CD8-positive, alpha-beta memory T cell (primary cell): ENCODE measurements around the gene ZNF24. TPM values are rescaled to one million over a fixed set of nuclear protein-coding genes. Genes with fewer than 3 reads are reported as not detected.
A peak's percentile ranks its signal among the peaks of the same experiment; 100 is the strongest.

Experiments used
- CTCF ChIA-PET: fragments of 350-600 bp; sonication (Branson Sonifier 250); formaldehyde crosslinking; loops from one replicate; lab custom pipeline; 2021; ENCODE audit warnings: antibody characterized with exemption; lab: Charles Lee
- POLR2A ChIA-PET: fragments of 350-600 bp; sonication (Branson Sonifier 250); formaldehyde crosslinking; loops from one replicate; lab custom pipeline; 2021; ENCODE audit warnings: antibody characterized with exemption; lab: Charles Lee
- DNase-seq, 5 donors: peaks; one replicate each; pipeline versions ENCODE4 v3.0.0 to v3.0.0-alpha.2; 2020 to 2022; ENCODE audit warnings: mixed read lengths in 1 of 5
- H3K27ac ChIP-seq: one replicate; pipeline ENCODE4 v1.7.0; 2013; ENCODE audit warnings: low read depth, mild to moderate bottlenecking, low read length, moderate library complexity
- H3K27me3 ChIP-seq: 2 replicates; pipeline ENCODE4 v1.7.0; 2013; ENCODE audit warnings: low read length, mild to moderate bottlenecking; ENCODE audit not compliant: insufficient read depth, poor library complexity, severe bottlenecking
- H3K36me3 ChIP-seq: 2 replicates; pipeline ENCODE4 v1.7.0; 2013; ENCODE audit warnings: mild to moderate bottlenecking, low read length, moderate library complexity; ENCODE audit not compliant: insufficient read depth
- H3K4me1 ChIP-seq: 2 replicates; pipeline ENCODE4 v1.7.0; 2013; ENCODE audit warnings: mild to moderate bottlenecking, low read length, moderate library complexity; ENCODE audit not compliant: insufficient read depth
- H3K4me3 ChIP-seq: 2 replicates; pipeline ENCODE4 v1.7.0; 2013; ENCODE audit warnings: mild to moderate bottlenecking, low read length
- H3K9me3 ChIP-seq: 2 replicates; pipeline ENCODE4 v1.7.0; 2013; ENCODE audit warnings: mild to moderate bottlenecking, low read length
- H3K27ac Mint-ChIP-seq, 8 donors: one replicate each; pipeline ENCODE4 v1.8.0; 2020 to 2021; ENCODE audit warnings: mixed read lengths in 8 of 8, mild to moderate bottlenecking in 6 of 8, inconsistent platforms in 3 of 8, moderate library complexity in 3 of 8
- H3K27me3 Mint-ChIP-seq, 2 donors: one replicate each; pipeline ENCODE4 v1.8.0; 2020 to 2021; ENCODE audit warnings: mixed read lengths in 2 of 2, mild to moderate bottlenecking in 1 of 2, moderate library complexity in 1 of 2
- H3K36me3 Mint-ChIP-seq, 3 donors: one replicate each; pipeline ENCODE4 v1.8.0; 2020 to 2021; ENCODE audit warnings: mixed read lengths in 3 of 3, inconsistent platforms in 1 of 3, mild to moderate bottlenecking in 1 of 3
- H3K4me1 Mint-ChIP-seq, 3 donors: one replicate each; pipeline ENCODE4 v1.8.0; 2020 to 2021; ENCODE audit warnings: mixed read lengths in 3 of 3, inconsistent platforms in 1 of 3, mild to moderate bottlenecking in 1 of 3
- H3K4me3 Mint-ChIP-seq, 7 donors: one replicate each; pipeline ENCODE4 v1.8.0; 2020 to 2021; ENCODE audit warnings: mixed read lengths in 7 of 7, mild to moderate bottlenecking in 6 of 7, moderate library complexity in 4 of 7, inconsistent platforms in 2 of 7
- H3K9me3 Mint-ChIP-seq, 5 donors: one replicate each; pipeline ENCODE4 v1.8.0; 2020 to 2022; ENCODE audit warnings: mixed read lengths in 5 of 5, mild to moderate bottlenecking in 3 of 5, moderate library complexity in 2 of 5, inconsistent platforms in 1 of 5
- polyA plus RNA-seq: library from polyadenylated mRNA; unstranded; fragments of 300-500 nt; fragmentation: Illumina TruSeq; gene quantifications from one replicate; pipeline ENCODE4 v1.2.3, GENCODE V29; 2021
- total RNA-seq, 2 experiments: library from RNA; stranded (reverse); gene quantifications; one replicate each; pipeline ENCODE4 v1.2.3, GENCODE V29; 2021

Gene ZNF24
- total and polyA plus RNA-seq, 3 experiments from 2014 or later = 52.1 to 100 (median 52.6) TPM

GRCh38 chr18:35352283-35352682 lies 8.1 kb upstream of the ZNF24 start:
- Mint-ChIP-seq H3K27me3 (peaks cover 0 to 4% of the 10 kb centered on the region in 2 donors), H3K4me3 (no peak overlapping the region), H3K36me3 (peaks cover 0 to 11% (median 0%) of the 10 kb centered on the region in 3 donors), H3K9me3 (peaks cover 4 to 11% (median 6%) of the 10 kb centered on the region in 5 donors), H3K27ac (no peak overlapping the region), H3K4me1 (peaks cover 0 to 5% (median 0%) of the 10 kb centered on the region in 3 donors)
- Histone ChIP-seq H3K4me3 (no peak overlapping the region), H3K4me1 (no peaks in the 10 kb centered on the region), H3K36me3 (no peaks in the 10 kb centered on the region), H3K27ac (no peak overlapping the region), H3K9me3 (peaks cover 5% of the 10 kb centered on the region), H3K27me3 (no peaks in the 10 kb centered on the region)
- no peak for DNase-seq
- ChIA-PET POLR2A (no interaction called here), CTCF (no interaction called here)

DNA sequence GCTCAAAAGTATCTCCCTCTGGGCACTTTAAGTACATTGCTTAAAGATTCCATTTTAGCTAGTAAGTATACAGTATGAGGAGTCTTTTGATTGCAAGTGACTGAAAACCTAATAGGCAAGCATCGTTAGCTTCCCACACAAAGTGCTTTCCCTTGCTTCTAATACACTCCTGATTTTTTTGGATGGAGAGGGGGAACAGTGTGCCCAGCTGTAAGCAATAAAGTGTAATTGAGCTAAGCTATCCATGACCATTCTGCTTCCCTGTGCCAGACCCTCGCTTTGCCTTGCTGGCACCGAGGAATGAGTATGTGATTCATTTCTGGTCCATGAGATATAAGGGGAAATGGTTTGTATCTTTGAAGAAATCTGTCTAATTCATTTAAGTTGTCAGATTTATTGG lies 3.8 kb upstream of the ZNF24 start:
- no peak overlapping the region for H3K4me3 ChIP-seq
- no peak overlapping the region for H3K27ac ChIP-seq
- no peak overlapping the region for H3K4me3 Mint-ChIP-seq
- peaks cover 13% of the 10 kb centered on the region for H3K4me1 ChIP-seq
- H3K9me3 ChIP-seq = peaks cover 5% of the 10 kb centered on the region
- no peak overlapping the region for H3K27ac Mint-ChIP-seq
- DNase-seq = no peak
- POLR2A ChIA-PET = no interaction called here
- CTCF ChIA-PET = interaction anchor here (1.4 to 1.5 kb wide), 3 partner anchors 19 to 116 kb away, joined by 3 to 5 read pairs (median 4); no protein-coding TSS in a partner anchor
- H3K4me1 Mint-ChIP-seq = peaks cover 15 to 24% (median 21%) of the 10 kb centered on the region in 3 donors
- H3K36me3 ChIP-seq = no peaks in the 10 kb centered on the region
- H3K27me3 Mint-ChIP-seq = no peaks in the 10 kb centered on the region
- peaks cover 4 to 11% (median 6%) of the 10 kb centered on the region in 5 donors for H3K9me3 Mint-ChIP-seq
- H3K36me3 Mint-ChIP-seq = peaks cover 0 to 11% (median 10%) of the 10 kb centered on the region in 3 donors
- H3K27me3 ChIP-seq = no peaks in the 10 kb centered on the region

DNA sequence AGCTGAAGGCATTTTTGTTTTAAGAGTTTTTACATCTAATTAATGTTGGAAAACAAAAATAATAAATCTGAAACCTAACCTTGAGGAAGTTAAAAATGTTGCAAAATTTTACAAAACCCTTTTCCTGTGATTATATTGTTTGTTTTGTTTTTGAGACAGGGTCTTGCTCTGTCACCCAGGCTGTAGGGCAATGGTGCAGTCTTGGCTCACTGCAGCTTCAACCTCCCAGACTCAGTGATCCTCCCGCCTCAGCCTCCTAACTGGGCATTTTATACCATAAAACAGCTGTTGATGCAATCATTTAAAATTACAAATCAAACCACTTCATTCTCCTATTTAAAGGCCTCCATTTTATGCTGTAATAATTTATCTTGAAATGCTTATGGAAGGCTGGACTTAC lies 1.7 kb upstream of the ZNF24 start:
- Mint-ChIP-seq H3K4me3 (peak overlapping the region in 4 of 7 donors; percentile 27 to 80 (median 46)), H3K27ac (peak overlapping the region in 7 of 8 donors; percentile 46 to 99 (median 98)), H3K9me3 (no peaks in the 10 kb centered on the region), H3K36me3 (peaks cover 0 to 17% (median 0%) of the 10 kb centered on the region in 3 donors), H3K4me1 (peaks cover 28 to 43% (median 30%) of the 10 kb centered on the region in 3 donors), H3K27me3 (no peaks in the 10 kb centered on the region)
- H3K4me1 ChIP-seq = peaks cover 27% of the 10 kb centered on the region
- no peaks in the 10 kb centered on the region for H3K9me3 ChIP-seq
- no peaks in the 10 kb centered on the region for H3K36me3 ChIP-seq
- no peak overlapping the region for H3K4me3 ChIP-seq
- DNase-seq = no peak
- CTCF ChIA-PET = interaction anchor here (1.3 kb wide), 1 partner anchor 102 kb away, joined by 3 read pairs; no protein-coding TSS in a partner anchor
- H3K27ac ChIP-seq = no peak overlapping the region
- POLR2A ChIA-PET = interaction anchor here (2.3 kb wide), 1 partner anchor 305 kb away, joined by 9 read pairs; the partner anchor contains the start of gene MAPRE2
- no peaks in the 10 kb centered on the region for H3K27me3 ChIP-seq

- Histone ChIP-seq H3K27ac (no peak overlapping the region), H3K9me3 (no peaks in the 10 kb centered on the region), H3K27me3 (no peaks in the 10 kb centered on the region), H3K4me1 (peaks cover 27% of the 10 kb centered on the region), H3K36me3 (peaks cover under 1% of the 10 kb centered on the region), H3K4me3 (no peak overlapping the region)
- no peaks in the 10 kb centered on the region for H3K27me3 Mint-ChIP-seq
- peaks cover 32 to 47% (median 33%) of the 10 kb centered on the region in 3 donors for H3K4me1 Mint-ChIP-seq
- H3K4me3 Mint-ChIP-seq = peak overlapping the region; percentile 27 to 99 (median 97)
- peak overlapping the region; percentile 57 to 99 (median 98) for H3K27ac Mint-ChIP-seq
- no peaks in the 10 kb centered on the region for H3K9me3 Mint-ChIP-seq
- peaks cover 0 to 21% (median under 1%) of the 10 kb centered on the region in 3 donors for H3K36me3 Mint-ChIP-seq
- DNase-seq = no peak
- ChIA-PET CTCF (interaction anchor here (1.2 to 1.6 kb wide), 4 partner anchors 8 to 101 kb away, joined by 3 to 8 read pairs (median 4); partner anchors contain the start of gene ZSCAN30), POLR2A (interaction anchor here (1.9 to 2.3 kb wide), 2 partner anchors 105 to 304 kb away, joined by 9 to 10 read pairs; partner anchors contain the start of genes MAPRE2 and ZNF397)
These were observed 1.3 kb upstream of the ZNF24 start for GRCh38 chr18:35345460-35345921.

DNA sequence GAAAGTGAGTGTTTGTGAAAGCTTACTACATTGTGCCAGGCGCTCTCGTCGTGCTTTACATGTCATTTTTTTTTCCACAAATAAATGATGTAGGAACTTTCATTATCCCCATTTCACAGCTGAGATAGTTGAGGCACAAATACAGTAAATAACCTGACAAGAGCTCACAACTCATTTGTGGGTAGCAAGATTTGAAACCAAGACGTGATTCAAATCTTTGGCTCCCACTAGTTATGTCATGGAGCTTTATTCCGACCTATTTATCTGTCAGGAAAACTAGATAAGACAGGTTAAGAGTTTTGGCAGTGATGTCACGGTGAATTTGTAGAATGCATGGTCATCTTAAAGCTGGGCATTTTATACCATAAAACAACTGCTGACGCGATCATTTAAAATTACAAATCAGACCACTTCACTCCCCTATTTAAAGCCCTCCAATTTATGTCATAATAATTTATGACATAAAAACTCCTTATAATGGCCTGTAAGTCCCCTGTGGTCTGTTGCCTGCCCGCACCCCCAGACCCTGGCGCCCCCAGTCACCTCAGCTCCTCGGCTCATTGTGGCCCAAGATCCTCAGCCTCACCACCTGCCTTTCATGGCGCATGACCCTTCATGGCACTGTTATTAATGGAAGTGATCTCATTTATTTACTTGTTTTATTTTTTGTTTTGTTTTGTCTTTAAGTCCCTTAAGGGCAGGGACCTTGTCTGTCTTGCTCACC lies 678 bp upstream of the ZNF24 start:
- CTCF ChIA-PET = interaction anchor here (0.9 to 1.6 kb wide), 7 partner anchors 9 to 318 kb away, joined by 3 to 8 read pairs (median 3); partner anchors contain the start of gene ZSCAN30
- Histone ChIP-seq H3K27me3 (no peaks in the 10 kb centered on the region), H3K4me3 (peak overlapping the region; percentile 88), H3K27ac (peak overlapping the region; percentile 99), H3K9me3 (no peaks in the 10 kb centered on the region), H3K4me1 (peaks cover 33% of the 10 kb centered on the region), H3K36me3 (peaks cover 6% of the 10 kb centered on the region)
- no peaks in the 10 kb centered on the region for H3K27me3 Mint-ChIP-seq
- no peaks in the 10 kb centered on the region for H3K9me3 Mint-ChIP-seq
- peak overlapping the region; percentile 93 to 99 (median 98) for H3K27ac Mint-ChIP-seq
- H3K4me1 Mint-ChIP-seq = peaks cover 36 to 53% (median 39%) of the 10 kb centered on the region in 3 donors
- H3K36me3 Mint-ChIP-seq = peaks cover 0 to 27% (median 2%) of the 10 kb centered on the region in 3 donors
- POLR2A ChIA-PET = interaction anchor here (0.6 to 2.3 kb wide), 5 partner anchors 42 to 368 kb away, joined by 3 to 10 read pairs (median 5); partner anchors contain the start of genes MAPRE2 and ZNF397
- DNase-seq = no peak
- peak overlapping the region; percentile 96 to 99 (median 97) for H3K4me3 Mint-ChIP-seq

DNA sequence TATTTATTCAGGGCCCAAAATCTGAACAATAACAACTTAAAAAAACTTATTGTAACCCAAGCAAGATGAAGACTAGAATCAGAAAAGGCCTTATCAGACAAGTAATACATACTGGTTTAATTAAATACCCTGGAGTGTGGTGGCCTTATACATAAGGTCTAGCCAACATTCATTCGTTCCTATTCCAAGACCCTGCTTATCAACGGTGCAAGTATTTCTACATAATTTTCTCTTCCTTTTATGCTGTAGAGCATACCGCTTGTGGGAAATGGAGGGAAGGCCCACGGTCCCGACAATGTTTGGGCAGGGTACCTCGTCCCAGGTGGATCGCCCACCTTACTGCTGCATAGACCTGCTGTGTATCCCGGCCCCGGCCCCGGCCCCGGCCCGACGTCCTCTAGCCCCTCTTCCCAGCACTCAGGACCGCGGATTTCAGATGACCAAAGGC lies 708 bp downstream of the ZNF24 start:
- Mint-ChIP-seq H3K9me3 (no peaks in the 10 kb centered on the region), H3K4me3 (peak overlapping the region; percentile 96 to 99 (median 97)), H3K27ac (peak overlapping the region; percentile 93 to 99 (median 98)), H3K27me3 (no peaks in the 10 kb centered on the region), H3K36me3 (peaks cover 4 to 41% (median 13%) of the 10 kb centered on the region in 3 donors), H3K4me1 (peaks cover 50 to 67% (median 53%) of the 10 kb centered on the region in 3 donors)
- H3K27me3 ChIP-seq = no peaks in the 10 kb centered on the region
- no peaks in the 10 kb centered on the region for H3K9me3 ChIP-seq
- peak overlapping the region; percentile 88 for H3K4me3 ChIP-seq
- CTCF ChIA-PET = interaction anchor here (0.9 to 1.6 kb wide), 4 partner anchors 12 to 113 kb away, joined by 3 to 8 read pairs (median 4); partner anchors contain the start of gene ZNF397
- POLR2A ChIA-PET = interaction anchor here (1.0 to 2.3 kb wide), 4 partner anchors 43 to 302 kb away, joined by 4 to 10 read pairs (median 7); partner anchors contain the start of genes MAPRE2, ZNF397 and ZSCAN30
- peak overlapping the region; percentile 99 for H3K27ac ChIP-seq
- H3K4me1 ChIP-seq = peaks cover 36% of the 10 kb centered on the region
- DNase-seq = no peak
- peaks cover 20% of the 10 kb centered on the region for H3K36me3 ChIP-seq

- H3K4me3 ChIP-seq = no peak overlapping the region
- Mint-ChIP-seq H3K4me1 (peaks cover 52 to 77% (median 73%) of the 10 kb centered on the region in 3 donors), H3K9me3 (no peaks in the 10 kb centered on the region), H3K27me3 (no peaks in the 10 kb centered on the region), H3K4me3 (no peak overlapping the region), H3K36me3 (peaks cover 15 to 87% (median 48%) of the 10 kb centered on the region in 3 donors), H3K27ac (peak overlapping the region in 4 of 8 donors; percentile 11 to 40 (median 29))
- H3K27ac ChIP-seq = no peak overlapping the region
- H3K9me3 ChIP-seq = no peaks in the 10 kb centered on the region
- CTCF ChIA-PET = no interaction called here
- POLR2A ChIA-PET = no interaction called here
- DNase-seq = no peak
- peaks cover 16% of the 10 kb centered on the region for H3K4me1 ChIP-seq
- no peaks in the 10 kb centered on the region for H3K27me3 ChIP-seq
- H3K36me3 ChIP-seq = peaks cover 63% of the 10 kb centered on the region
These were observed 6.9 kb downstream of the ZNF24 start for GRCh38 chr18:35337286-35337685.
